HG03469 (cell line): ENCODE data around the gene SLC25A28.
"Not testable (repeated sequence)": the region's sequence is repeated elsewhere in the genome, so short reads cannot be mapped to it uniquely, and the experiment has no call there.

ENCODE experiments used
- ATAC-seq: cut with Tn5 transposase; IDR thresholded peaks from one replicate; pipeline ENCODE4 v1.9.1; 2021; ENCODE audit warnings: mild to moderate bottlenecking, moderate library complexity, moderate number of reproducible peaks; ENCODE audit not compliant: unreplicated experiment

SLC25A28 gene

DNA sequence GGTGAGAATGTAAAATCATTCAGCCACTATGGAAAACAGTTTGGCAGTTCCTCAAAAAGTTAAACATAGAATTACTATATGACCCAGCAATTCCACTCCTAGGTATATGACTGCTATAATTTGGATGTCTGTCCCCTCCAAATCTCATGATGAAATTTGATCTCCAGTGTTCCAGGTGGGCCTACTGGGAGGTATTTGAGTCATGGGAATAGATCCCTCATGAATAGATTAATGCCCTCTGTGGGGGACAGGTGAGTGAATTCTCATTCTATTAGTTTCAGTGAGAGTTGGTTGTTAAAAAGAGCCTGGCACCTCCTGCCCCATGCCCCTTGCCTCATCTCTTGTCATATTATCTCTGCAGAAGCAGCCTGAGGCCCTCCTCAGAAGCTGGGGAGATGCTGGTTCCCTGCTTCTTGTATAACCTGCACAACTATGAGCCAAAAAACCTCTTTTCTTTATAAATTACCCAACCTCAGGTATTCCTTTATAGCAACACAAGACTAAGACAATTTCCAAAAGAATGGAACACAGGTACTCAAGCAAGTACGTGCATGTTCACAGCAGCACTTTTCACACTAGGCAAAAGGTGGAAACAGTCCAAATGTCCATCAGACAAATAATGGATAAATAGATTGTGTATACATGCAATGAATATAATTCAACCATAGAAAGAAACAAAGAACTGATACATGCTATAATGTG lies 8.8 kb upstream of the SLC25A28 start:
- ATAC-seq = no peak

DNA sequence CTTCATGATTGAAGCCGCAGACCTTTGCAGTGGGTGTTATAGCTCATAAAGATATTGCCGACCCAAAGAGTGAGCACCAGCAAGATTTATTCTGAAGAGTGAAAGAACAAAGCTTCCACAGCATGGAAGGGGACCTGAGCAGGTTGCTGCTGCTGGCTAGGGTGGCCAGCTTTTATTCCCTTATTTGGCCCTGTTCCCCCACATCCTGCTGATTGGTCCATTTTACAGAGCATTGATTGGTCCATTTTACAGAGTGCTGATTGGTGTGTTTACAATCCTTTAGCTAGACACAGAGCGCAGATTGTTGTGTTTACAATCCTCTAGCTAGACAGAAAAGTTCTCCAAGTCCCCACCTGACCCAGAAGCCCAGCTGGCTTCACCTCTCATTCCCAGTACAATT lies 4.9 kb upstream of the SLC25A28 start:
- not testable (repeated sequence) for ATAC-seq

DNA sequence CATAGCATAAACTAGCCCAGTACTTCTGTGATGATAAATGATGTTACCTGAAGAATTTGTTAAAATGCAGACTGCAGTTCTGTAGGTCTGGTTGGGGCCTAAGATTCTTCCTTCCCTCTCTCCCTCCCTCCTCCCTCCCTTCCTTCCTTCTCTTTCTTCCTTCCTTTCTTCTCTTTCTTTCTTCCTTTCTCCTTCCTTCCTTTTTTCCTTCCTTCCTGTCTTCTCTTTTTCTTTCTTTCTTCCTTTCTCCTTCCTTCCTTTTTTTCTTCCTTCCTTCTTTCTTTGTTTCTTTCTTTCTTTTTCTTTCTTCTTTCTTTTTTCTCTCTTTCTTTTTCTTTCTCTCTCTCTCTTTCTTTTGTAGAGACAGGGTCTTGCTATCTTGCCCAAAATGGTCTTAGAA lies 3.7 kb upstream of the SLC25A28 start:
- ATAC-seq = no peak

GRCh38 chr10:99621454-99622251 lies 1.4 kb upstream of the SLC25A28 start:
- ATAC-seq = no peak

DNA sequence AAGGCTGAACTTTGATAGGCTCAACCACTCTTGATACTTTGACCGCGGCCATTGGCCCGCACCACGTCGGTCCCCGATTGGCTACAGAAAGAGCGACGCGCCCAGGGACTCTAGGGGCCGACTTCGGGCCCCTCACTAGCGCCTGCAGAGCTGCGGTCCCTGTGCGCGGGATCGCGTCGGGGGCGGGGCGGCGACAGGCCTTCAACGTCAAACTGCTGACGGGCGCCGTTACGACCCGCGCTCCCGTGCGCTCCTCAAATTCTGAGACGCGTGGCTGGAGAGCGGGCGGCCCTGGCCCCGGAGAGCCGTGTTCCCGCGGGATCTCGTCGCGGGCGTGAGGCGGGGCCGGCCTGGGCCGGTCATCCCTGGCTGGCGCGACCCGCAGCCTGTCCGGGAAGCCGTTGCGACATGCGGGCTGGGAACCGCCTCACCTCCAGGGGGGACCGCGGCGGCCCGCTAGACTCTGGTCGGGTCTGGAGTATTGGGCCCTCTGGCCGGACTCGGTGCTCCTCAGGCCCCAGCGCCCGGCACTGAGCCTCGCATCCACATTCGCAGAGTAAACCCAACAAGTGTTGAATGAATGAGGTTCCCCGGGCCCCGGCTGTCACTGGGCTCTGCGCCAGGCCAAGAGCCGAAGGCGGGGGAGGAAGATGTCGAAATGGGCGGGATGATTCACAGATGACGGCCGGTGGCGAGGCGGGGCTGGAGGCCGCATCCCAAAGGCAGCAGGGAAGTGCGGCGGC lies 643 bp upstream of the SLC25A28 start:
- no peak for ATAC-seq

GRCh38 chr10:99619090-99619800 lies 994 bp downstream of the SLC25A28 start:
- ATAC-seq = no peak

- ATAC-seq = no peak
Measured at GRCh38 chr10:99617696-99618095, 2.5 kb downstream of the SLC25A28 start.

DNA sequence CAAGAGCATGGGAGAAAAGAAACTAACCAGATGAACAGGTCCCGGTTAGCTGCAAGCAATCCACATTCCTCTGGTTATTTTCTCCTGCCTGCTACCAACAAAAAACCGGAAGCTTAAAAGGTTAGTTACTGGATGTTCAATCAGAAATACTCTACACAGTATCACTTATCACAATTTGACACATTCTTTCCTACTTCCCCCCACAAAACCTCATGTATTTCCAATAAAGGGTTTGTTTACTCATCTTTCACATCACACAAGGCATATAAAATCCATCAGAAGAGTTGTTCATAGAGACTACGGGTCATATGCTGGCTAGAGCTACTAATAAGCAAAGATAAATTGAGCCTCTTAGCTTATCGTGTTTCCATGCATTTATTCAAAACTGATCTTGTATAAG lies 4.8 kb downstream of the SLC25A28 start:
- ATAC-seq = no peak

- ATAC-seq = no peak
Measured at GRCh38 chr10:99612167-99612831, 7.9 kb downstream of the SLC25A28 start.

GRCh38 chr10:99611326-99611725 lies 8.9 kb downstream of the SLC25A28 start:
- ATAC-seq = no peak

GRCh38 chr10:99610221-99610620 lies 10.0 kb downstream of the SLC25A28 start:
- ATAC-seq = no peak

DNA sequence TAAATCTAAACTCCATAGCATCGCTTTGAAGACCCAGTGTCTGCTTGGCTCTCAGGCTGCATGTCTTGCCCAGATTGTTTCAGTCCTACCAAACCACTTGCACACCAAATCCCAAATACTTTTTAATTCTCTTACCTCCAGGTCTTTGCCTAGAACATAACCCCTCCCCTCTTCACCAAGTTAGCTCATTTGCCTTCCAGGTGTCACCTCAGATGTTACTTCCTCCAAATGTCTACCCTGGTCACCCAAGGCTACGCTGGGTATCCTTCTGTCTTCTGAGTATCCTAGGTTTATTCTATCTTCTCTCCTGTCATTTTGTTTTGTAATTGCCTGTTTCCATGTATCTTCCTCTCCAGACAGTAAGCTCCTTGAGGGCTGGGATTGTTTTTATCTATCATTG lies 11.1 kb downstream of the SLC25A28 start:
- ATAC-seq = no peak

GRCh38 chr10:99605351-99605750 lies 14.9 kb downstream of the SLC25A28 start:
- ATAC-seq = no peak

DNA sequence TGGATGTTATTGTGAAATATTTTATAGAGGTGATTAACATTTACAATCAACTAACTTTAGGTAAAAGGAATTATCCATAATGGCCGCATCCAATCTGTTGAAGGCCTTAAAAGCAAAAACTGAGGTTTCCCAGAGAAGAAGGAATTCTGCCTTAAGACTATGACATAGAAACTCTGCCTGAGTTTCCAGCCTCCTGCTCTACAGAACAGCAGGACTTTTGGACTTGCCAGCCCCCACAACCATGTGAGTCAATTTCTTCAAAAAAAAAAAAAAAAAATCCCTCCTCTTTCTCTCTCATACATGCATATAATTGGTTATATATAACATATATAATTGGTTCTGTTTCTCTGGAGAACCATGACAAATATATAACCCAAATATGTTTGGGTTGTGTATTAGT lies 15.4 kb downstream of the SLC25A28 start:
- no peak for ATAC-seq

DNA sequence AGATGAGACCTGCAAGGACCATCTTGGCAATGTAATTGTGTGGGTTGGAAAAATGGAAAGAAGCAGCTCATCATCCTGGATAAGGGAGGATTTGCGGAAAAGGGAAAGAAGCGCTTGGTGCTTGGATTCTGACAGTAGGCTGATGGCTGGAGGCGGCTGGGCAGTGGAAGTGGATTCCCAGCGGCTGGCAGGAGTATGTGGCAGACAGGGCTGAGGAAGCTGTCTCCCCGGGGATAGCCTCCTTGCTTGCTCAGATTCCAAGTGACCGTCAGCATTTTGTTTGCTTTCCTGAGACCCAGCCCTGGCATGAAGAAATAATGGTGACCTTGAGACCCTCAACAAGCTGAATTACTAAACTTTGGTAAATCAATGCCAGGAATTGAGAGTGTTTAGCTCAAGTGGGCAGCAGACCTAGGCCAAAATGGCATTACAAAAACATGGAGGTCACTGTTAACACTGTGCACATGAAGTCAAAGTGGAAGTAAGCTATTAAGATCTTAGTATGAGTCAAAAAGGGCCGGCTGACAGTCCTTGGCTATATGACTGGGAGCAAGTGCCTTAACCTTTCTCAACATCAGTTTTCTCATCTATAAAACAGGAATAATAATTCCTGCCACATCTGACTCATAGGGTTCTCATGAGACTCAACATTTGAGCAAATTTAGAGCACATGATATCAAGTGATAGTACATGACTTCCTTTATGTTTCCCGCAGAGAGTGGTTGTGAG lies 21.3 kb downstream of the SLC25A28 start:
- ATAC-seq = no peak

DNA sequence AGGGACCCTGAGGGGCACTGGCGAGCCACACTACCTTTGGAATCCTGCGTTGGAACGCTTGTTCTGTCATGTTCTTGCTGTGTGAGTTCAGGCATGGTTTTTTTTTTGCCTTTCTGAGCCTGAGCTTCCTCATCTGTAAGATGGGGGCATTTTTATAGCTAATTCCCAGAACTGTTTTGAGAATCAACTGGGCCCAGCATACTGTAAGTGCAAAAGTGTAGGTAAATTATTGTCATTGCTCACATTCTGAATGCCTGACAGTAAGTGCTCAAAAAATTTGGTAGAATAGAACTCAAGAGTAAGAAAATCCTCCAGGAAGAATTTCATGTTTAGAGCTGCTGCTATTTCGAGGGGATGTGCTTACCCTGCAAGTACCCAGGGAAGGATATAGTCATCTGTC lies 22.2 kb downstream of the SLC25A28 start:
- ATAC-seq = no peak

DNA sequence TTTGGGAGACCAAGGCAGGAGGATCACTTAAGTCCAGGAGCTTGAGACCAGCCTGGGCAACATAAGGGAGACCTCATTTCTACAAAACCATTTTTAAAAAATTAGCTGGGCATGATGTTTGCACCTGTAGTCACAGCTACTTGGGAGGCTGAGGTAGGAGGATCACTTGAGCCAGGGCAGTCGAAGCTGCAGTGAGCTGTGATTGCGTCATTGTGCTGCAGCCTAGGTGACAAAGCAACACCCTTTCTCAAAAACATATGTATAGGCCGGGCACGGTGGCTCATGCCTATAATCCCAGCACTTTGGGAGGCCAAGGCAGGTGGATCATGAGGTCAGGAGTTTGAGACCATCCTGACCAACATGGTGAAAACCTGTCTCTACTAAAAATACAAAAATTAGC lies 23.5 kb downstream of the SLC25A28 start:
- ATAC-seq = not testable (repeated sequence)

DNA sequence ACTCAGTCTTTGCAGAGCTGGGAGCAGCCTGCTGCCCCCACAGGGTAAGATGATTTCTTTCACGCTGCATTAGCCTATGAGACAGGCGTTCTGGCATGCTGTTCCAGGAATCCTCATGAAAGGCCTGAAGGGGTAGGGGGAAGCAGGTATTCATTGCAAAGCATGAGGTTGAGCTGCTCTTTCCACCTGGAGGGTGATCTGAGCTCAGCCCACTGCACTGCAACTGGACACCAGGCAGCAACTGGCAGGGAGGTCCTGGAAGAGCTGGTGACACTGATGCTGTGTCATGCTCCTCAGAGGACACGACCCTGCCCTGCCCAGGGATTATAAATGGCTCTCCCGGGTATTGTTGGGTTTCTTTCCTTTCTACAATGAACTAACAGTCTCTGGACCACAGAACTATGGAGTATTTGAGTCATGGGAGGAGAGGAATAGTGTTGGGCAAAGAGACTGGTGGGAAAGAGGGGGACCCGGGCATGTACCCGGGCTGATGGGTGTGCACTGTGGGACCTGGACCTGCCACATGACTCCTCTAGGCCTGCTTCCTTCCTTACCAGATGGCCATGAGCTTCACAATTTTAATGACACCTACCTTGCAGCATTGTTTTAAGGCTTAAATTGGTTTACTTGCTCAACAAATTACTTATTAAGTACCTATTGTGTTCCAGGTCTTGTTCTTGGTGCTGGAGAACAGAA lies 24.3 kb downstream of the SLC25A28 start:
- no peak for ATAC-seq

- ATAC-seq = no peak
Measured at GRCh38 chr10:99595236-99595635, 25.0 kb downstream of the SLC25A28 start.
